CD8-positive, alpha-beta memory T cell (primary cell): ENCODE results near the gene AGL. TPM values are rescaled to one million over a fixed set of nuclear protein-coding genes. Genes with fewer than 3 reads are reported as not detected.
"Not testable (repeated sequence)": the region's sequence is repeated elsewhere in the genome, so short reads cannot be mapped to it uniquely, and the experiment has no call there.

Experiments used
- CTCF ChIA-PET: fragments of 350-600 bp; sonication (Branson Sonifier 250); formaldehyde crosslinking; loops from one replicate; lab custom pipeline; 2021; ENCODE audit warnings: antibody characterized with exemption; lab: Charles Lee
- POLR2A ChIA-PET: fragments of 350-600 bp; sonication (Branson Sonifier 250); formaldehyde crosslinking; loops from one replicate; lab custom pipeline; 2021; ENCODE audit warnings: antibody characterized with exemption; lab: Charles Lee
- DNase-seq, 5 donors: peaks; one replicate each; pipeline versions ENCODE4 v3.0.0 to v3.0.0-alpha.2; 2020 to 2022; ENCODE audit warnings: mixed read lengths in 1 of 5
- H3K27ac ChIP-seq: one replicate; pipeline ENCODE4 v1.7.0; 2013; ENCODE audit warnings: low read depth, mild to moderate bottlenecking, low read length, moderate library complexity
- H3K27me3 ChIP-seq: 2 replicates; pipeline ENCODE4 v1.7.0; 2013; ENCODE audit warnings: low read length, mild to moderate bottlenecking; ENCODE audit not compliant: insufficient read depth, poor library complexity, severe bottlenecking
- H3K36me3 ChIP-seq: 2 replicates; pipeline ENCODE4 v1.7.0; 2013; ENCODE audit warnings: mild to moderate bottlenecking, low read length, moderate library complexity; ENCODE audit not compliant: insufficient read depth
- H3K4me1 ChIP-seq: 2 replicates; pipeline ENCODE4 v1.7.0; 2013; ENCODE audit warnings: mild to moderate bottlenecking, low read length, moderate library complexity; ENCODE audit not compliant: insufficient read depth
- H3K4me3 ChIP-seq: 2 replicates; pipeline ENCODE4 v1.7.0; 2013; ENCODE audit warnings: mild to moderate bottlenecking, low read length
- H3K9me3 ChIP-seq: 2 replicates; pipeline ENCODE4 v1.7.0; 2013; ENCODE audit warnings: mild to moderate bottlenecking, low read length
- H3K27ac Mint-ChIP-seq, 8 donors: one replicate each; pipeline ENCODE4 v1.8.0; 2020 to 2021; ENCODE audit warnings: mixed read lengths in 8 of 8, mild to moderate bottlenecking in 6 of 8, inconsistent platforms in 3 of 8, moderate library complexity in 3 of 8
- H3K27me3 Mint-ChIP-seq, 2 donors: one replicate each; pipeline ENCODE4 v1.8.0; 2020 to 2021; ENCODE audit warnings: mixed read lengths in 2 of 2, mild to moderate bottlenecking in 1 of 2, moderate library complexity in 1 of 2
- H3K36me3 Mint-ChIP-seq, 3 donors: one replicate each; pipeline ENCODE4 v1.8.0; 2020 to 2021; ENCODE audit warnings: mixed read lengths in 3 of 3, inconsistent platforms in 1 of 3, mild to moderate bottlenecking in 1 of 3
- H3K4me1 Mint-ChIP-seq, 3 donors: one replicate each; pipeline ENCODE4 v1.8.0; 2020 to 2021; ENCODE audit warnings: mixed read lengths in 3 of 3, inconsistent platforms in 1 of 3, mild to moderate bottlenecking in 1 of 3
- H3K4me3 Mint-ChIP-seq, 7 donors: one replicate each; pipeline ENCODE4 v1.8.0; 2020 to 2021; ENCODE audit warnings: mixed read lengths in 7 of 7, mild to moderate bottlenecking in 6 of 7, moderate library complexity in 4 of 7, inconsistent platforms in 2 of 7
- H3K9me3 Mint-ChIP-seq, 5 donors: one replicate each; pipeline ENCODE4 v1.8.0; 2020 to 2022; ENCODE audit warnings: mixed read lengths in 5 of 5, mild to moderate bottlenecking in 3 of 5, moderate library complexity in 2 of 5, inconsistent platforms in 1 of 5
- polyA plus RNA-seq: library from polyadenylated mRNA; unstranded; fragments of 300-500 nt; fragmentation: Illumina TruSeq; gene quantifications from one replicate; pipeline ENCODE4 v1.2.3, GENCODE V29; 2021
- total RNA-seq, 2 experiments: library from RNA; stranded (reverse); gene quantifications; one replicate each; pipeline ENCODE4 v1.2.3, GENCODE V29; 2021

Gene AGL
- total and polyA plus RNA-seq, 3 experiments from 2014 or later: 8.0 to 16.4 (median 16.4) TPM

DNA sequence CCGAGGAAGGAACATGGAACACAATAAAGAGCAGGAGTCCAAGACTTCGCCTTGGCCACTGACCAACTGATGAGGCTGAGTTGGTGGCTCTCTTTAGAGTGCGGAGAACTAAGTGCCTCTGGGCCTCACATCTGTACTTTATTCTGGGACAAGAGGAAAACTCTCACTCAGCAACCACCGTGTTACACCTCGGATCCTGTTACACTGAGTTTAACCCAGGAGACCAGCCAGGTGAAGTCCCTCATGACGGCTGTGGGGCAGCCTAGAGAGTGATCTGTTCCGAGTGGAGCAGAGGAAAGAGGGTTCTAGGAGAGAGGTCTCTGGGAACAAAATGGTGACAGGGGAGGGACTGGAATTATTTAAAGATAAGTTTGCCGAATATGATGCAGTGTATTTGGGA is 33.5 kb upstream of the AGL start:
- no peaks in the 10 kb centered on the region for H3K36me3 Mint-ChIP-seq
- peaks cover 9 to 13% (median 11%) of the 10 kb centered on the region in 3 donors for H3K4me1 Mint-ChIP-seq
- ChIA-PET CTCF (interaction anchor here (0.6 to 1.2 kb wide), 2 partner anchors 10 to 1039 kb away, joined by 3 read pairs; no protein-coding TSS in a partner anchor), POLR2A (no interaction called here)
- H3K27ac Mint-ChIP-seq: peak overlapping the region in 1 of 8 donors; percentile 32
- Histone ChIP-seq H3K9me3 (no peaks in the 10 kb centered on the region), H3K4me3 (no peak overlapping the region), H3K27ac (no peak overlapping the region), H3K36me3 (no peaks in the 10 kb centered on the region), H3K4me1 (no peaks in the 10 kb centered on the region), H3K27me3 (no peaks in the 10 kb centered on the region)
- no peak overlapping the region for H3K4me3 Mint-ChIP-seq
- no peak for DNase-seq
- no peaks in the 10 kb centered on the region for H3K9me3 Mint-ChIP-seq
- peaks cover 2 to 17% of the 10 kb centered on the region in 2 donors for H3K27me3 Mint-ChIP-seq

DNA sequence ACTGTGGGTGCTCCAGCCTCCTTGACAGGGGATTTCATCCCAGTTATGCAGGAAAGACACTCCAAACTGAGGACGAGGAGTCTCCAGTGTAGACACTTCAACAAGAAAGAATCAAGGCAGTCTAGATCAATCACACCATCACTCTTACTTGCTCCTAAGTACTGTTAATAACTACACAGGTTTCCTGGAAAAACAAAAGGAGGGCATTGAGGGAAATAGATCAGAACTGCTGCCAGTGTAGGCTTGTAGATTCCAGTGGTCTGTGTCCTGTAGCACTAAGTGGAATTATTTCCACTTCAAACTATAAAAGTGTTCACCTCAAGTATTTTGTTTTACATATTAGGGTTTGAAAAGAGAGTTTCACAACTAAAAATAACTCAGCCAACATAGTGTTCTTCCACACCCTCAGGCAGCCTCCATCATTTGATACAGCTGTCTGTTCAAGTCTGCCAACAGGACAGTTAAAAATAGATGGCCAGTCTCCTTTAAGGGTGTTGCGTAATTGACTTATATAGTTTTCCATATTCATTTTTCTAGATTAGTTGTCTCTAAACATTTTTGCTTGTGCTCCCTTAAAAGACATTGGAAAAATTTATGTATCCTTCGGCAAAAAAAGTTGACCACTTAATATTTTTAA is 32.0 kb upstream of the AGL start:
- no peaks in the 10 kb centered on the region for H3K27me3 ChIP-seq
- H3K4me1 ChIP-seq: no peaks in the 10 kb centered on the region
- CTCF ChIA-PET: no interaction called here
- no peak for DNase-seq
- H3K27ac ChIP-seq: no peak overlapping the region
- H3K36me3 ChIP-seq: no peaks in the 10 kb centered on the region
- peaks cover 11 to 16% (median 13%) of the 10 kb centered on the region in 3 donors for H3K4me1 Mint-ChIP-seq
- H3K4me3 Mint-ChIP-seq: no peak overlapping the region
- no peaks in the 10 kb centered on the region for H3K36me3 Mint-ChIP-seq
- H3K4me3 ChIP-seq: no peak overlapping the region
- H3K27ac Mint-ChIP-seq: no peak overlapping the region
- no peaks in the 10 kb centered on the region for H3K9me3 ChIP-seq
- H3K9me3 Mint-ChIP-seq: no peaks in the 10 kb centered on the region
- POLR2A ChIA-PET: no interaction called here
- peaks cover 2 to 6% of the 10 kb centered on the region in 2 donors for H3K27me3 Mint-ChIP-seq

DNA sequence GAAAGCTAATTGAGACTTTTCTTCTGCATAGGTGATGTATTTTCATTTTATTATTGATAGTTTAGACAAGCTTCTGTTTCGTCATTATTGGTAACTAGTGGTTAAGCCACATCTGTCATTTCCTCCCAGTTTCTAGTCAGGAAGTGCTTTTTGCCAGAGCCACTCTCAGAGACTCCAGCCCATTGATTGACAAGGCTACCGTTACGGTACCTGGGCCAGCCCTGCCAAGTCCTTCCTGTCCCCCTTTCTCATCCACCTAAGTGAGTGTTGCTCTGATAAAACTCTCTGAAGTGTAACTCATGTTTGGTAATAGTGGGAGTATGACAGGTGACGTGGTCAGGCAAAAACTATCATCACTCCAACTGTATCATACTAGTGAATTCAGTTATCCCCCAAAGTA is 29.6 kb upstream of the AGL start:
- peak overlapping the region in 6 of 7 donors; percentile 20 to 78 (median 53) for H3K4me3 Mint-ChIP-seq
- ChIA-PET CTCF (interaction anchor here (0.8 to 1.6 kb wide), 2 partner anchors 9 to 13 kb away, joined by 4 read pairs; no protein-coding TSS in a partner anchor), POLR2A (no interaction called here)

DNA sequence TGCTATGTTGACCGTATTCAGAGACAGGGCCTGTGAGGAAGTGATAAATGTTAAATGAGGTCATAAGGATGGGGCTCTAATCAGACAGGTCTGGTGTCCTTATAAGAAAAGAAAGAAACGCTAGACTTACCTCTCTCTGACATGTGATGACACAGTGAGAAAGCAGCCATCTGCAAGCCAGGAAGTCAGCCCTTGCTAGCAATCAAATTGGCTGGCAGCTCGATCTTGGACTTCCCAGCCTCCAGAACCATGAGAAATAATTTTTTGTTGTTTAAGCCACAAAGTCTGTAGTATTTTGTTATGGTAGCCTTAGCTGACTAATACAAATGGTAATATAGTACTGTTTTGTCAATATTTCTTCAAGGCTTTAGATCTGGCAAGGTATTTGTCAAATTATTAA is 25.1 kb upstream of the AGL start:
- H3K4me1 ChIP-seq: no peaks in the 10 kb centered on the region
- Mint-ChIP-seq H3K36me3 (peaks cover 0 to 7% (median 0%) of the 10 kb centered on the region in 3 donors), H3K4me3 (no peak overlapping the region), H3K27ac (no peak overlapping the region), H3K27me3 (peaks cover 3 to 29% of the 10 kb centered on the region in 2 donors), H3K4me1 (peaks cover 8 to 13% (median 8%) of the 10 kb centered on the region in 3 donors), H3K9me3 (peaks cover 0 to 8% (median 0%) of the 10 kb centered on the region in 5 donors)
- H3K9me3 ChIP-seq: no peaks in the 10 kb centered on the region
- ChIA-PET POLR2A (no interaction called here), CTCF (no interaction called here)
- no peaks in the 10 kb centered on the region for H3K27me3 ChIP-seq
- no peak overlapping the region for H3K4me3 ChIP-seq
- no peak for DNase-seq
- no peaks in the 10 kb centered on the region for H3K36me3 ChIP-seq
- no peak overlapping the region for H3K27ac ChIP-seq

More for the DNA sequence above, 29.6 kb upstream of the AGL start:
- Histone ChIP-seq H3K9me3 (no peaks in the 10 kb centered on the region), H3K4me1 (no peaks in the 10 kb centered on the region), H3K27me3 (no peaks in the 10 kb centered on the region), H3K36me3 (no peaks in the 10 kb centered on the region), H3K27ac (no peak overlapping the region), H3K4me3 (no peak overlapping the region)
- DNase-seq: peak in 2 of 5 donors; percentile 14 to 41
- H3K4me1 Mint-ChIP-seq: peaks cover 11 to 16% (median 13%) of the 10 kb centered on the region in 3 donors
- H3K9me3 Mint-ChIP-seq: peaks cover 0 to 8% (median 0%) of the 10 kb centered on the region in 5 donors
- peaks cover 0 to 4% (median 0%) of the 10 kb centered on the region in 3 donors for H3K36me3 Mint-ChIP-seq
- peaks cover 0 to 4% of the 10 kb centered on the region in 2 donors for H3K27me3 Mint-ChIP-seq
- peak overlapping the region in 7 of 8 donors; percentile 3 to 87 (median 75) for H3K27ac Mint-ChIP-seq

DNA sequence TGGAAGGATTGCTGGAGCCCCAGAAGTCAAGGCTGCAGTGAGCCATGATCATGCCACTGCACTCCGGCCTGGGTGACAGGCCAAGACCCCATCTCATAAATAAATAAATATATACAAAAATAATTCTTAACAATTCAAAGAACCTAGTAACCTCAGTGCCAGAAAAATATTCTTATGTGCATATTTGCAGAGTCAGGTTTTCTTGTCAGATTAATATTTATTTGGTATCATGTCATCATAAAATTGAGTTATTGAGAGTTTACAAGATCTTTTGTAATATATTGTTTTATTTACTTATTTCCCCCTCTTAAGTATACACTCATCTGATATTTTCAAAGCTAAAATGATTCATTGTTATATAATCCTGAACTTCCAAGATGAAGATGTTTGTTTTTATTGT is 24.5 kb upstream of the AGL start:
- no peaks in the 10 kb centered on the region for H3K36me3 ChIP-seq
- Mint-ChIP-seq H3K9me3 (peaks cover 0 to 8% (median 0%) of the 10 kb centered on the region in 5 donors), H3K4me1 (peaks cover 2 to 7% (median 4%) of the 10 kb centered on the region in 3 donors), H3K4me3 (no peak overlapping the region), H3K27me3 (peaks cover 3 to 29% of the 10 kb centered on the region in 2 donors), H3K36me3 (peaks cover 0 to 11% (median 0%) of the 10 kb centered on the region in 3 donors), H3K27ac (no peak overlapping the region)
- no peak overlapping the region for H3K27ac ChIP-seq
- H3K4me3 ChIP-seq: no peak overlapping the region
- ChIA-PET POLR2A (no interaction called here), CTCF (no interaction called here)
- no peaks in the 10 kb centered on the region for H3K4me1 ChIP-seq
- no peak for DNase-seq
- H3K9me3 ChIP-seq: no peaks in the 10 kb centered on the region
- no peaks in the 10 kb centered on the region for H3K27me3 ChIP-seq

DNA sequence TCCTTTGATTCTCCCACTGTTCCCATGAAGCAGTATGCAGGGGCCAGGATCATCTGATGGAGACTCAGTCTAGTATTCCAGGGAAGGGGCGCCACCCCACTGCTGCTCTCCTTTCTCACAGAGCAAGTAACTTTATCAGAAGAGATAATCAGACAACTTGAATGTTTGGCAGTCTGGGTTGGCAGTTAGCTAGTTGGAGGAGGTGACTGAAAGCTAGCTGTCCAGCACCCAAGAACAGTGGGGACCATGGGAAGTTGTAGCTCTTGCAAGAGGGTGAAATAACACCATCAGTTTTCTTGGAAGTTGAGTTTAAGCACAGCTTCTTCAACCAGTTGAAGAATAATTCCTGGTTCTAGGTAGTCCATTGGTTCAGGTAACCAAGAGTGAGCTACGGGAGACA is 22.2 kb upstream of the AGL start:
- H3K27me3 ChIP-seq: no peaks in the 10 kb centered on the region
- H3K27ac ChIP-seq: no peak overlapping the region
- H3K36me3 ChIP-seq: no peaks in the 10 kb centered on the region
- ChIA-PET CTCF (no interaction called here), POLR2A (no interaction called here)
- peaks cover 0 to 8% (median 0%) of the 10 kb centered on the region in 5 donors for H3K9me3 Mint-ChIP-seq
- no peak overlapping the region for H3K4me3 ChIP-seq
- no peak overlapping the region for H3K27ac Mint-ChIP-seq
- no peak for DNase-seq
- no peaks in the 10 kb centered on the region for H3K9me3 ChIP-seq
- H3K36me3 Mint-ChIP-seq: peaks cover 0 to 11% (median 0%) of the 10 kb centered on the region in 3 donors
- H3K4me1 Mint-ChIP-seq: no peaks in the 10 kb centered on the region
- peaks cover 3 to 29% of the 10 kb centered on the region in 2 donors for H3K27me3 Mint-ChIP-seq
- no peak overlapping the region for H3K4me3 Mint-ChIP-seq
- H3K4me1 ChIP-seq: no peaks in the 10 kb centered on the region

DNA sequence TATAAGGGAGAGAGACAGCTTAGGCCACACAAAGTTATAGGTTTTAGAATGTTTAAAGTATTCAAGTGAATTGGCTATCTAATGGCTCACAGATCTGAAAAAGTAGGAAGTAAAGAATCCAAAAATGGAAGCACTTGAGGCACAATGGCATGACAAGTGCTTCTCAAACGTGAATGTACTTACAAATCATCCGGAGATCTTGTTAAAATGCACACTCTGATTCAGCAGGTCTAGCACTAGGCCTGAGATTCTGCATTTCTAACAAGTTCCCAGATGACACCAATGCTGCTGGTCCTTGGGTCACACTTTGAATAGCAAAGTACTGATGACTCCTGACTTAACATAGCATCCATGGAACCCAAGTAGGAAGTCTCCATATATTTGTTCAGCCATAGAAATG is 20.9 kb upstream of the AGL start:
- Histone ChIP-seq H3K27me3 (no peaks in the 10 kb centered on the region), H3K36me3 (no peaks in the 10 kb centered on the region), H3K4me3 (no peak overlapping the region), H3K27ac (no peak overlapping the region), H3K4me1 (no peaks in the 10 kb centered on the region), H3K9me3 (no peaks in the 10 kb centered on the region)
- CTCF ChIA-PET: no interaction called here
- peaks cover 0 to 8% (median 0%) of the 10 kb centered on the region in 5 donors for H3K9me3 Mint-ChIP-seq
- no peak for DNase-seq
- peaks cover 3 to 29% of the 10 kb centered on the region in 2 donors for H3K27me3 Mint-ChIP-seq
- no peaks in the 10 kb centered on the region for H3K4me1 Mint-ChIP-seq
- peaks cover 0 to 11% (median 0%) of the 10 kb centered on the region in 3 donors for H3K36me3 Mint-ChIP-seq
- no peak overlapping the region for H3K27ac Mint-ChIP-seq
- POLR2A ChIA-PET: no interaction called here
- H3K4me3 Mint-ChIP-seq: no peak overlapping the region

DNA sequence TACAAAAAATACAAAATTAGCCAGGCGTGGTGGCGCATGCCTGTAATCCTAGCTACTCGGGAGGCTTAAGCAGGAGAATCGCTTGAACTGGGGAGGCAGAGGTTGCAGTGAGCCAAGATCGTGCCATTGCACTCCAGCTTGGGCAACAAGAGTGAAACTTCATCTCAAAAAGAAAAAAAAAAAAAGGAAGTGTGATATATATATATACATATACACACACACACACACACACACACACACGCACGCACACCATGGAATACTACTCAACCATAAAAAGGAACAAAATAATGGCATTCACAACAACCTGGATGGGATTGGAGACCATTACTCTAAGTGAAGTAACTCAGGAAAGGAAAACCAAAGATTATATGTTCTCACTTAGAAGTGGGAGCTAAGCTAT is 16.2 kb upstream of the AGL start:
- POLR2A ChIA-PET, H3K4me1 ChIP-seq, H3K4me3 Mint-ChIP-seq, H3K27ac Mint-ChIP-seq, H3K36me3 Mint-ChIP-seq, H3K4me1 Mint-ChIP-seq, CTCF ChIA-PET, DNase-seq, H3K9me3 Mint-ChIP-seq, H3K4me3 ChIP-seq, H3K27me3 Mint-ChIP-seq, H3K36me3 ChIP-seq, H3K9me3 ChIP-seq, H3K27ac ChIP-seq, H3K27me3 ChIP-seq: not testable (repeated sequence)
